Mammary microvascular endothelial cell (primary cell): ENCODE measurements around the gene ZNF79. TPM values are rescaled to one million over a fixed set of nuclear protein-coding genes. Genes with fewer than 3 reads are reported as not detected.

Experiments used
- total RNA-seq: library from RNA; depleted of rRNA; stranded (reverse); fragments of >200 nt; gene quantifications from 2 replicates; pipeline ENCODE4 v1.2.3, GENCODE V29; 2015

Gene ZNF79
- total RNA-seq, result 8.4 and 9.0 TPM in 2 replicates

DNA sequence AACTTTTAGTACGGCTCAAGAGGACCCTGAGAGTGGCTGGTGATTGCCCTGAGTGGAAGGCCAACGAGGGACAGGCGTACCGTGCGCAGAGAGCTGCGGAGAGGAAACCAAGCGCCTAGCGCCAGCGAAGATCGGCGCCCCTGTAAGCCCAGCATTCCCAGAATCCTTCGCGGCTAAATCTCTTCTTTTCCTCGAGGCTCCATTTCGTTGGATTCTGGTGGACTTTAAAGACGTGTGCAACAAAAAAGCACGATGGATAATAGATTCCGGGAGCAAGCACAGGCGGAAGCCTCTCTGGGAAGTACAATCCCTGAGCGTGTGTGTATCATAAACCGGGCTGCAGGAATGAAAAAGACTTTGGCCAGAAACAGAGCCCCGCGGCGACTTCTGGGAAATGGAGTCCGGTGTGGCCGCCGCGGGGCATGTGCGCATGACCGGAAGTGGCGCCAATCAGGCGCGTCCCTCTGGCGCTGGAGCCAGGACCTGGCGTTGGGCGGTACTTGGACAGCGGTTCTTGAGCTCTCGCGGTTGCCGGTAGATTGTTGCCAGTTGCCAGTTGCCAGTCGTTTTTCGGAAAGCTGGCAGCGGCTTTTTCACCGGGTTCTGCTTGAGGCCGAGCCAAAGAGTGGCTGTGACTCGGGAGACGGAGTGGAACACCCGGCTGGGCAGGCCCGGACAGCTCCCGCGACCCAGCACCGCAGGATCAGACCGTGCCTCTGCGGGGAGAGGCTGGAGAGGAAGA lies at the start of gene ZNF79:
Gene ZNF79, plus strand, starts transcription at position 449 of the 742 bp plus-strand sequence. CDS start 406 bp downstream, outside the sequence.

DNA sequence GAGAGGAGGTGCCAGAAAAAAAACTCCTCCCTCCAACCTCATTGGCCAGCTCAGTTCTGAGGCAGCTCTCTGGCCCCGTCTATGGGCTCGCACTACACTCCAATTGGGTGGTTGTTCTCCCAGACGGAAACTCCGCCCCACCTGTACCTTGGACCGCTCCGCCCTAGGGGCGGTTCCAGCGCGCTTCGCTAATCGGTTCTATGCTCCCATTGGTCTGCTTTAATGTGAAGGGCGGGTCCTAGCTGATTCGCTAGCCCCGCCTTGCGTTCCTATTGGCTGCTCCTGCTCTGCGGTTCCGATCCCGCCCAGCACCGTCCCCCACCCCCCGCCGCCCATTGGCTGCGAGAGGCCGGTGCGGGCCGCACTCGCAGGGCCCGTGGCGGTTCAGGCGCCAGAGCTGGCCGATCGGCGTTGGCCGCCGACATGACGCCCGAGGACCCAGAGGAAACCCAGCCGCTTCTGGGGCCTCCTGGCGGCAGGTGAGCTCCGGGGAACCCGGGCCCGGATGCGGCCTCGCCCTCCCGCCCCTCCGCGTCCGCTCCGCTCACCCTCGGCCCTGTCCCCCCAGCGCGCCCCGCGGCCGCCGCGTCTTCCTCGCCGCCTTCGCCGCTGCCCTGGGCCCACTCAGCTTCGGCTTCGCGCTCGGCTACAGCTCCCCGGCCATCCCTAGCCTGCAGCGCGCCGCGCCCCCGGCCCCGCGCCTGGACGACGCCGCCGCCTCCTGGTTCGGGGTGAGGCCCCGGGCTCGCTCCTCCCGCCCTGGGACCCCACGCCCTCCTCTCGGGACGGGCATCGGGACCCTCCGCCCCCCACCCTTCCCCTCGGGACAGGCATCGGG lies 27.2 kb upstream of the ZNF79 start, which contains the start of gene SLC2A8:
Gene SLC2A8, plus strand, starts transcription at position 362 of the 838 bp plus-strand sequence. Its CDS starts 62 bp downstream, at position 424.

DNA sequence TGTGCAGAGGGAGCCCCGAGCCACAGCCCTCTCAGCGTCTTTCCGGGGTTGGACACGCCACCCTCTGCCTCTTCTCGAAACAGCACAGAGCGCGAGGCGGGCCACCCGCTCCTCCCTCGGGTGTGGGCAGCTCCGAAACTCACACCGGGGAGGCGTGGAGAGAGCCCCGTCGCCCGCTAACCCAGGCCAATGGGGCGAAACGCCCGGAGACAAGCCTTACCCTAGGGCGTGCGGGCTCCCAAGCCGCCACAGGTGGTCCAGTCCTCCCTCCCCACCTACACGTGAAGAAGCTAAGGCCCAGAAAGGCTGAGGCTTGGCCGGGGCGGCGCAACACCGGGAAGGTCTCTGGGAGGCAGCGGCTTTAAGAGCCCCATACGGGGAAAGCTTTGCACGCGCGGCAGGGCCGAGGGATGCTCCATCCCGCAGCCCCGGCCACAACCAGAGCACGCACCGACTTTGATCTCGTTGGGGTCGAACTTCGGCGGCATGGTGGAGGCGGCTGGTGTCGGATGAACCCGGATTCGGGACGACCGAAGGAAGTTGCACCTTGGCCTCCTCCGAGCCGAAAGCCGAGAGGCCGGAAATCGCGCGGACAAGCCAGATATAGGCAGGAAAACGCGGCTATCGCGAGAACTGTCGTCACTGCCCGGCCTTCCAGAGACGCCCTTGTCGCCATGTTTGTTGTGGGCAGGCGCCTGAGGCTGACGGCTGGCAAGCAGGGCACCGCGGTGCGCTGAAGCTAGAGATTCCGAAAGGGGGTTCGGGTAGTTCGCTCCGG lies 26.8 kb downstream of the ZNF79 start, which contains the start of the genes LRSAM1 and RPL12:
Gene LRSAM1, plus strand, starts transcription at position 681 of the 778 bp plus-strand sequence. CDS start 3,018 bp downstream, outside the sequence.
Gene RPL12, minus strand, starts transcription at position 577 of the 778 bp plus-strand sequence. Its CDS starts 89 bp downstream, at position 488.

Other genes starting within 250 kb of the ZNF79 start
- 0.79 and 1.1 TPM in 2 replicates for gene GARNL3, start 159.6 kb upstream of the ZNF79 start, total RNA-seq
- gene SLC2A8, start 27.2 kb upstream of the ZNF79 start, total RNA-seq, result 14.3 and 14.4 TPM in 2 replicates
- 2,345 and 2,382 TPM in 2 replicates for gene RPL12, start 27.0 kb downstream of the ZNF79 start, total RNA-seq
- gene LRSAM1, start 27.1 kb downstream of the ZNF79 start, total RNA-seq, result 18.9 and 19.0 TPM in 2 replicates
- gene STXBP1, start 187.9 kb downstream of the ZNF79 start, total RNA-seq, result 48.8 and 49.9 TPM in 2 replicates